ENCODE measurements around the gene CD19. TPM values are rescaled to one million over a fixed set of nuclear protein-coding genes. Genes with fewer than 3 reads are reported as not detected.
"Not testable (repeated sequence)": the region's sequence is repeated elsewhere in the genome, so short reads cannot be mapped to it uniquely, and the experiment has no call there.

The CD19 gene
- total RNA-seq, 1 donor from 2014 or later: not detected

DNA sequence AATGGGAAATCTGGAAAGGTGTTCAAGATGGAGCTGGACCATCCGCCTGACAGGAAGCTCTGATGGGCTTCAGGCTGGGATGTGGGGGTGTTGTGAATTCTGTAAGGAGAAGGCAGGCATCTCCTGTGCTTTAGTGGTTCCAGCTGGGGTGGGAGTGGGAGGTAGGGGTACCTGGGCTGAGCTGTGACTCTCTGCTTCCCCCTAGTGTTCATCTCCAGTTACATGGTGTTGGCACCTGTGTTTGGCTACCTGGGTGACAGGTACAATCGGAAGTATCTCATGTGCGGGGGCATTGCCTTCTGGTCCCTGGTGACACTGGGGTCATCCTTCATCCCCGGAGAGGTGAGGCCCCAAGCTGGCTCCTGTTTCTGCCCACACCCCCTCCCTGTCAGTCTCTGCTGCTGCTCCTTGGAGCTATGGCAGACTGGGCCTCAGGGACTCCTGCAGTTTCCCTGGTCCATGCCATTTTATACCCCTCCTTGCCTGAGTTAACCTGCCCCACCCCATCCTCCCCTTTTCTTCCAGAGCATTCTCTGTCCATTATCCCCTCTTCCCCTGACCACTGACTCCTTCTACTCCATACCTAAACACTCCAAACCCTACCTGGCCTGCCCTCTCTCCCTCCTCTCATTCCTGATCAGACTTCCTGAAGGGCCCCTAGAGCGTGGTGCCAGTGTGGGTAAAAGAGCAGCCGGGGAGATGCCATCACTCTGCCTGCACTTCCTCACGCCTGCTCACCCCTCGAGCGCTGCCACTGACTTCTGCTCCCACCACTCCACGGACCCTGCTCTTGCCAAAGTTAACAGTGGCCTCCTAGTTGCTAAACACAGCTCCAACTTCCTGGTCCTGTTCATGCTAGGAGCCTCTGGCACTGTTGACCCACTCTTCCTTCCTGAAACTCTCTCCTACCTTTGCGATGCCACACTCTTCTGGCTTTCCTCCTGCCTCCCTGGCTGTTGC lies 46.2 kb downstream of the CD19 start:
- Histone ChIP-seq H3K36me3 (peaks cover 64% of the 10 kb centered on the region), H3K27ac (replicated peaks) (no peak overlapping the region), H3K4me1 (peaks cover 28% of the 10 kb centered on the region), H3K9me3 (replicated peaks) (peaks cover 8% of the 10 kb centered on the region), H3K27me3 (ENCODE audit: low read depth) (no peaks in the 10 kb centered on the region), H3K4me3 (no peak overlapping the region)
- TF ChIP-seq, protein P1, sequence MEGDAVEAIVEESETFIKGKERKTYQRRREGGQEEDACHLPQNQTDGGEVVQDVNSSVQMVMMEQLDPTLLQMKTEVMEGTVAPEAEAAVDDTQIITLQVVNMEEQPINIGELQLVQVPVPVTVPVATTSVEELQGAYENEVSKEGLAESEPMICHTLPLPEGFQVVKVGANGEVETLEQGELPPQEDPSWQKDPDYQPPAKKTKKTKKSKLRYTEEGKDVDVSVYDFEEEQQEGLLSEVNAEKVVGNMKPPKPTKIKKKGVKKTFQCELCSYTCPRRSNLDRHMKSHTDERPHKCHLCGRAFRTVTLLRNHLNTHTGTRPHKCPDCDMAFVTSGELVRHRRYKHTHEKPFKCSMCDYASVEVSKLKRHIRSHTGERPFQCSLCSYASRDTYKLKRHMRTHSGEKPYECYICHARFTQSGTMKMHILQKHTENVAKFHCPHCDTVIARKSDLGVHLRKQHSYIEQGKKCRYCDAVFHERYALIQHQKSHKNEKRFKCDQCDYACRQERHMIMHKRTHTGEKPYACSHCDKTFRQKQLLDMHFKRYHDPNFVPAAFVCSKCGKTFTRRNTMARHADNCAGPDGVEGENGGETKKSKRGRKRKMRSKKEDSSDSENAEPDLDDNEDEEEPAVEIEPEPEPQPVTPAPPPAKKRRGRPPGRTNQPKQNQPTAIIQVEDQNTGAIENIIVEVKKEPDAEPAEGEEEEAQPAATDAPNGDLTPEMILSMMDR (IDR thresholded peaks at IDR 0.05; ENCODE audit: borderline replicate concordance): peak; percentile 43
- no peak for DNase-seq
- intact Hi-C loops (cut with micrococcal nuclease): no loop called here

GRCh38 chr16:28980330-28980729 lies 48.6 kb downstream of the CD19 start:
- H3K9me3 ChIP-seq (replicated peaks); H3K27me3 ChIP-seq (ENCODE audit: low read depth); H3K4me3 ChIP-seq; H3K27ac ChIP-seq (replicated peaks); intact Hi-C loops (cut with micrococcal nuclease); DNase-seq: not testable (repeated sequence)
- H3K36me3 ChIP-seq: peaks cover 87% of the 10 kb centered on the region
- peaks cover 11% of the 10 kb centered on the region for H3K4me1 ChIP-seq

- peaks cover 93% of the 10 kb centered on the region for H3K36me3 ChIP-seq
- peaks cover 8% of the 10 kb centered on the region for H3K9me3 ChIP-seq (replicated peaks)
- H3K4me3 ChIP-seq: no peak overlapping the region
- TF ChIP-seq, protein P1 (IDR thresholded peaks at IDR 0.05; ENCODE audit: borderline replicate concordance): no peak
- DNase-seq: no peak
- intact Hi-C loops (cut with micrococcal nuclease): no loop called here
- H3K4me1 ChIP-seq: peaks cover 5% of the 10 kb centered on the region
- no peak overlapping the region for H3K27ac ChIP-seq (replicated peaks)
- H3K27me3 ChIP-seq (ENCODE audit: low read depth): no peaks in the 10 kb centered on the region
Measured at GRCh38 chr16:28980929-28981328, 49.2 kb downstream of the CD19 start.

GRCh38 chr16:28981517-28981916 lies 49.7 kb downstream of the CD19 start:
- Histone ChIP-seq H3K27me3 (ENCODE audit: low read depth) (no peaks in the 10 kb centered on the region), H3K9me3 (replicated peaks) (peaks cover 9% of the 10 kb centered on the region), H3K36me3 (peaks cover 97% of the 10 kb centered on the region), H3K4me3 (no peak overlapping the region), H3K27ac (replicated peaks) (no peak overlapping the region), H3K4me1 (no peaks in the 10 kb centered on the region)
- DNase-seq: no peak
- intact Hi-C loops (cut with micrococcal nuclease): no loop called here
- TF ChIP-seq, protein P1 (IDR thresholded peaks at IDR 0.05; ENCODE audit: borderline replicate concordance): peak; percentile 40

DNA sequence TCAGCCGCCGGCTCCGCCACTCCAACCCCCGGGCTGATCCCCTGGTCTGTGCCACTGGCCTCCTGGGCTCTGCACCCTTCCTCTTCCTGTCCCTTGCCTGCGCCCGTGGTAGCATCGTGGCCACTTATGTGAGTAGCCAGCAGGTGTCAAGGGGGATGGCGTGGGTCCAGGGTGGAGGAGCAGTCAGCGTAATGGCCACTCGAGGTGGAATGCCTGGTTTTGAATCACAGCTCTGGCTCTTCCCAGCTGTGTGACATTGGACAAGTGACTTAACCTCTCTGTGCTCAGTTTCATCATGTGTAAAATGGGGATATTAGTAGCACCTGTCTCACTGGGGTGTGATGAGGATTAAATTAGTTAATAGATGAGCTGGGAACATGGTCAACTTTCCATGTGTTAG lies 50.6 kb downstream of the CD19 start:
- no peaks in the 10 kb centered on the region for H3K27me3 ChIP-seq (ENCODE audit: low read depth)
- H3K36me3 ChIP-seq: peaks cover 98% of the 10 kb centered on the region
- TF ChIP-seq, protein P1 (IDR thresholded peaks at IDR 0.05; ENCODE audit: borderline replicate concordance): no peak
- H3K9me3 ChIP-seq (replicated peaks): peaks cover 18% of the 10 kb centered on the region
- H3K27ac ChIP-seq (replicated peaks): no peak overlapping the region
- no peak overlapping the region for H3K4me3 ChIP-seq
- no peaks in the 10 kb centered on the region for H3K4me1 ChIP-seq
- no peak for DNase-seq
- intact Hi-C loops (cut with micrococcal nuclease): no loop called here

- H3K9me3 ChIP-seq (replicated peaks): peaks cover 20% of the 10 kb centered on the region
- intact Hi-C loops (cut with micrococcal nuclease): no loop called here
- H3K4me1 ChIP-seq: no peaks in the 10 kb centered on the region
- no peak for DNase-seq
- TF ChIP-seq, protein P1 (IDR thresholded peaks at IDR 0.05; ENCODE audit: borderline replicate concordance): no peak
- no peaks in the 10 kb centered on the region for H3K27me3 ChIP-seq (ENCODE audit: low read depth)
- H3K36me3 ChIP-seq: peaks cover 94% of the 10 kb centered on the region
- H3K27ac ChIP-seq (replicated peaks): no peak overlapping the region
- no peak overlapping the region for H3K4me3 ChIP-seq
Measured at GRCh38 chr16:28982949-28983348, 51.2 kb downstream of the CD19 start.
